Astrocyte (in vitro differentiated cells and primary cell): ENCODE data around the gene B4GALT5. TPM values are rescaled to one million over a fixed set of nuclear protein-coding genes. Genes with fewer than 3 reads are reported as not detected.
"Not testable (repeated sequence)": the region's sequence is repeated elsewhere in the genome, so short reads cannot be mapped to it uniquely, and the experiment has no call there.

Source experiments
- DNase-seq: peaks from one replicate; pipeline ENCODE4 v3.0.0-alpha.2; 2010; ENCODE audit warnings: low read depth
- FAIRE-seq: peaks from 2 replicates; lab custom pipeline; 2011; peaks lifted over from hg19 to GRCh38; lab: Jason Lieb, UNC
- H2AFZ ChIP-seq: 2 replicates; pipeline ENCODE4 v1.6.0; 2012; ENCODE audit warnings: low read depth, low read length, inconsistent platforms
- H3K27ac ChIP-seq: 2 replicates; pipeline ENCODE4 v1.5.1; 2011; ENCODE audit warnings: low read depth, low read length, inconsistent platforms
- H3K27me3 ChIP-seq: 2 replicates; pipeline ENCODE4 v1.6.0; 2011; ENCODE audit warnings: low read length, inconsistent platforms; ENCODE audit not compliant: insufficient read depth
- H3K36me3 ChIP-seq: 2 replicates; pipeline ENCODE4 v1.5.1; 2011; ENCODE audit warnings: low read length, inconsistent platforms; ENCODE audit not compliant: insufficient read depth
- H3K4me1 ChIP-seq: 2 replicates; pipeline ENCODE4 v1.5.1; 2011; ENCODE audit warnings: low read length, inconsistent platforms; ENCODE audit not compliant: insufficient read depth
- H3K4me2 ChIP-seq: 2 replicates; pipeline ENCODE4 v1.6.0; 2012; ENCODE audit warnings: low read length, inconsistent platforms
- H3K4me3 ChIP-seq: 2 replicates; pipeline ENCODE4 v1.5.1; 2011; ENCODE audit warnings: low read depth, mild to moderate bottlenecking, low read length, inconsistent platforms; ENCODE audit not compliant: insufficient read depth
- H3K79me2 ChIP-seq: 2 replicates; pipeline ENCODE4 v1.6.0; 2012; ENCODE audit warnings: mild to moderate bottlenecking, low read length, inconsistent platforms; ENCODE audit not compliant: insufficient read depth
- H3K9ac ChIP-seq: 2 replicates; pipeline ENCODE4 v1.6.0; 2012; ENCODE audit warnings: mild to moderate bottlenecking, low read length, inconsistent platforms
- H3K9me3 ChIP-seq: 2 replicates; pipeline ENCODE4 v1.5.1; 2012; ENCODE audit warnings: low read depth, mild to moderate bottlenecking, low read length, inconsistent platforms; ENCODE audit not compliant: insufficient read depth
- H4K20me1 ChIP-seq: 2 replicates; pipeline ENCODE4 v1.6.0; 2012; ENCODE audit warnings: low read length, inconsistent platforms; ENCODE audit not compliant: insufficient read depth
- H3K27ac Mint-ChIP-seq: one replicate; pipeline ENCODE4 v1.8.0; 2021; ENCODE audit warnings: mild to moderate bottlenecking, mixed read lengths; ENCODE audit not compliant: unreplicated experiment
- H3K27me3 Mint-ChIP-seq: one replicate; pipeline ENCODE4 v1.8.0; 2021; ENCODE audit warnings: low read depth, mixed read lengths; ENCODE audit not compliant: unreplicated experiment
- H3K36me3 Mint-ChIP-seq: one replicate; pipeline ENCODE4 v1.8.0; 2021; ENCODE audit warnings: low read depth, mixed read lengths; ENCODE audit not compliant: unreplicated experiment
- H3K4me1 Mint-ChIP-seq: one replicate; pipeline ENCODE4 v1.8.0; 2021; ENCODE audit warnings: low read depth, mixed read lengths; ENCODE audit not compliant: unreplicated experiment
- H3K4me3 Mint-ChIP-seq: one replicate; pipeline ENCODE4 v1.8.0; 2021; ENCODE audit warnings: mild to moderate bottlenecking, moderate library complexity, mixed read lengths; ENCODE audit not compliant: unreplicated experiment
- H3K9me3 Mint-ChIP-seq: one replicate; pipeline ENCODE4 v1.8.0; 2021; ENCODE audit warnings: mild to moderate bottlenecking, mixed read lengths; ENCODE audit not compliant: unreplicated experiment
- EZH2 ChIP-seq: IDR thresholded peaks from 2 replicates; pipeline ENCODE4 v1.6.1; 2012; ENCODE audit warnings: mild to moderate bottlenecking, low read length, inconsistent platforms; ENCODE audit not compliant: insufficient read depth
- total RNA-seq: library from RNA; stranded (reverse); gene quantifications from 2 replicates; pipeline ENCODE4 v1.2.1, GENCODE V29; 2021
- TF ChIP-seq, protein P1 (sequence below): IDR thresholded peaks from 2 replicates; pipeline ENCODE4 v1.5.1; 2011; ENCODE audit warnings: low read depth, mild to moderate bottlenecking, inconsistent platforms, low read length, moderate library complexity; ENCODE audit not compliant: insufficient read depth

Gene B4GALT5
- total RNA-seq, 1 donor from 2014 or later, result 41.9 TPM

DNA sequence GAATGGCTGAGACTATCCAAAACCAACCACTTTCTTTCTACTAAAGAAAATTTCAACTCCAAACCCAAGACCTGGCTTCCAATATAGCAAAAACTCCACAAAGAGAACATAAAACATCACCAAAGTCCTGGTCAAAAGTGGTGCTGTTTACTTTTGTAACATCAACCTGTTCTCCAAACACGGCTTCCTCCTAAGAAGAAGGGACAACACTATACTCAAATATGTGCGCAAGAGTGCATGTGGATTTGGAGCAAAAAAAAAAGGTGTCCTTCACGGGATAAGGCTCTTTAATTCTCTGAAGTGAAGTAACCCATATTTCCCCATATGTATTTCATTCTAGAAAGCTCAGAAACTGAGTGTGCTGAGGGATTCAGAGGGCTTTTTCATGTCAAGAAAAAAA lies 6.6 kb downstream of the B4GALT5 start:
- no peaks in the 10 kb centered on the region for H3K27me3 ChIP-seq
- DNase-seq, result no peak
- Mint-ChIP-seq H3K27me3 (no peaks in the 10 kb centered on the region), H3K36me3 (no peaks in the 10 kb centered on the region), H3K27ac (no peak overlapping the region), H3K4me1 (peaks cover 23% of the 10 kb centered on the region), H3K9me3 (no peaks in the 10 kb centered on the region), H3K4me3 (no peak overlapping the region)
- no peaks in the 10 kb centered on the region for H3K9me3 ChIP-seq
- H3K36me3 ChIP-seq, result no peaks in the 10 kb centered on the region
- no peak overlapping the region for H2AFZ ChIP-seq
- H3K9ac ChIP-seq, result no peak overlapping the region
- H4K20me1 ChIP-seq, result peaks cover 69% of the 10 kb centered on the region
- peaks cover 4% of the 10 kb centered on the region for H3K4me1 ChIP-seq
- no peak overlapping the region for H3K4me3 ChIP-seq
- TF ChIP-seq EZH2, result no peak
- TF ChIP-seq, protein P1, sequence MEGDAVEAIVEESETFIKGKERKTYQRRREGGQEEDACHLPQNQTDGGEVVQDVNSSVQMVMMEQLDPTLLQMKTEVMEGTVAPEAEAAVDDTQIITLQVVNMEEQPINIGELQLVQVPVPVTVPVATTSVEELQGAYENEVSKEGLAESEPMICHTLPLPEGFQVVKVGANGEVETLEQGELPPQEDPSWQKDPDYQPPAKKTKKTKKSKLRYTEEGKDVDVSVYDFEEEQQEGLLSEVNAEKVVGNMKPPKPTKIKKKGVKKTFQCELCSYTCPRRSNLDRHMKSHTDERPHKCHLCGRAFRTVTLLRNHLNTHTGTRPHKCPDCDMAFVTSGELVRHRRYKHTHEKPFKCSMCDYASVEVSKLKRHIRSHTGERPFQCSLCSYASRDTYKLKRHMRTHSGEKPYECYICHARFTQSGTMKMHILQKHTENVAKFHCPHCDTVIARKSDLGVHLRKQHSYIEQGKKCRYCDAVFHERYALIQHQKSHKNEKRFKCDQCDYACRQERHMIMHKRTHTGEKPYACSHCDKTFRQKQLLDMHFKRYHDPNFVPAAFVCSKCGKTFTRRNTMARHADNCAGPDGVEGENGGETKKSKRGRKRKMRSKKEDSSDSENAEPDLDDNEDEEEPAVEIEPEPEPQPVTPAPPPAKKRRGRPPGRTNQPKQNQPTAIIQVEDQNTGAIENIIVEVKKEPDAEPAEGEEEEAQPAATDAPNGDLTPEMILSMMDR, result no peak
- no peak for FAIRE-seq
- H3K79me2 ChIP-seq, result peaks cover 97% of the 10 kb centered on the region
- no peak overlapping the region for H3K4me2 ChIP-seq
- no peak overlapping the region for H3K27ac ChIP-seq

DNA sequence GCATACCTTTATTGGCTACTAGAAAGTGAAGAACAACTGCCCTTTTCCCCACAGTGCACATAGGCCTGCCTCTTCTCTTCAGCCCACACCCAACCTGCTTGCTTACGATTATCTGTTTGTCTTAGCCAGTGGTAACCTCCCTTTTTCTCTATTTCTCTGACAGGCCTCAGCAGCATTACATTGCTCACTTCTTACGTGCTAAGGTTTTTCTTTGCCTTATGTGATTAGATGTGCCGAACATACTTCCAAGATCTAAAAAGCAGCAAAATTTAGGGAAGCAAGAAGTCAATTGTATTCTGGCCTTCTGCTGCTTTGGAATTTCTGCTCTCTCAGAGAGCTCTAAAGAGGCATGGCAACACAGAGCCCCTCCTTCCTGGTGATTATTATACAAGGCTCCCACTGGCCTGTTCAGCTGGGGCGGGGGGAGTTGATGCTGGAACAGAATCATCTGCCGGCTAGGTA lies 7.0 kb downstream of the B4GALT5 start:
- no peaks in the 10 kb centered on the region for H3K36me3 ChIP-seq
- Mint-ChIP-seq H3K27ac (peak overlapping the region; percentile 23), H3K4me1 (peaks cover 20% of the 10 kb centered on the region), H3K27me3 (no peaks in the 10 kb centered on the region), H3K36me3 (no peaks in the 10 kb centered on the region), H3K9me3 (no peaks in the 10 kb centered on the region), H3K4me3 (peak overlapping the region; percentile 62)
- peaks cover 97% of the 10 kb centered on the region for H3K79me2 ChIP-seq
- H3K27me3 ChIP-seq, result no peaks in the 10 kb centered on the region
- no peak overlapping the region for H3K27ac ChIP-seq
- no peak overlapping the region for H2AFZ ChIP-seq
- H3K4me1 ChIP-seq, result peaks cover 1% of the 10 kb centered on the region
- H3K4me3 ChIP-seq, result no peak overlapping the region
- TF ChIP-seq EZH2, result no peak
- TF ChIP-seq, protein P1, result no peak
- H3K9me3 ChIP-seq, result no peaks in the 10 kb centered on the region
- H3K4me2 ChIP-seq, result no peak overlapping the region
- H3K9ac ChIP-seq, result no peak overlapping the region
- peaks cover 67% of the 10 kb centered on the region for H4K20me1 ChIP-seq
- DNase-seq (no peak), FAIRE-seq (no peak)

DNA sequence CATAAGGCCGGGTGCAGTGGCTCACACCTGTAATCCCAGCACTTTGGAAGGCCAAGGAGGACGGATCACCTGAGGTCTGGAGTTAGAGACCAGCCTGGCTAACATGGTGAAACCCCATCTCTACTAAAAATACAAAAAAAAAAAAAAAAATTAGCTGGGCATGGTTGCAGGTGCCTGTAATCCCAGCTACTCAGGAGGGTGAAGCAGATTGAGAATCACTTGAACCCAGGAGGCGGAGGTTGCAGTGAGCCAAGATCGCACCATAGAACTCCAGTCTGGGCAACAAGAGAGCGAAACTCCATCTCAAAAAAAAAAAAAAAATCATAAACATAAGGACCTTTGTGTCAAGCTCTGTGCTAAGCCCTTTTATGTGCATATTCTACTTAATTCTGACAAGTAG lies 7.8 kb downstream of the B4GALT5 start:
- peaks cover 66% of the 10 kb centered on the region for H4K20me1 ChIP-seq
- not testable (repeated sequence) for H3K4me1 ChIP-seq, H3K36me3 ChIP-seq, H3K27me3 Mint-ChIP-seq, H3K27me3 ChIP-seq, H3K9me3 Mint-ChIP-seq, H3K4me2 ChIP-seq, H3K9ac ChIP-seq, H3K36me3 Mint-ChIP-seq, H3K27ac Mint-ChIP-seq, H3K9me3 ChIP-seq, H3K4me3 Mint-ChIP-seq, H3K4me3 ChIP-seq, H2AFZ ChIP-seq, FAIRE-seq, H3K27ac ChIP-seq, DNase-seq
- peaks cover 21% of the 10 kb centered on the region for H3K4me1 Mint-ChIP-seq
- H3K79me2 ChIP-seq, result peaks cover 97% of the 10 kb centered on the region
